SK-N-SH (cell line): ENCODE measurements around the gene MRPS27.

Experiments
- CTCF ChIP-seq: fragments of 200-600 bp; sonication (generic); IDR thresholded peaks from 2 replicates; pipeline ENCODE4 v1.6.1; 2017; ENCODE audit warnings: antibody characterized with exemption, mild to moderate bottlenecking, moderate library complexity
- EP300 ChIP-seq, 2 experiments: IDR thresholded peaks; 2 replicates each; pipeline versions ENCODE4 v1.4.0 to v1.6.1; 2012; ENCODE audit warnings: borderline replicate concordance in 1 of 2, low read depth in 1 of 2, low read length in 1 of 2
- NFIC ChIP-seq: IDR thresholded peaks from 2 replicates; pipeline ENCODE4 v1.4.0; 2012; ENCODE audit warnings: borderline replicate concordance

DNA sequence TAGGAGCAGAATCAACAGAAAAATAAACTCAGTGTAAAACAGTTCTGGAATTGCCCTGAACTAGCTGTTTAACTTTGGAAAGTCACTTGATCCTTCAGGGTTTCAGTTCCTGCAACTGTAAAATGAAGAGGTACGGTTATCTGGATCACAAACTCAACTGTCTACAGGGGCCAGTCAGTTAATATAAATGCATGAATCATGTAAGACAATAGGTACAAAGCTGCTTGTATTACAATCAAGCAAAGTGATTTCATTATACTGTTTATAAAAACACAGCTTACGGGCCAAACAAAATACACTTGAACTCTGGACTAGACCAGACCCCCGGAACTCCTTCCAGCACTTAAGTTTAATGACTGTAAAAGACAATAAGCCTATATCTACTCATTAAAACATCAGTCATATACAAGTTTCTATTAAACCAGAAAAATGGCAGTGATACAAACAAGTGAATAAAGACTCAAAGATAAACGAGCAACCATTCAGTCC is 73.0 kb downstream of the MRPS27 start:
- TF ChIP-seq CTCF (no peak), EP300 (IDR thresholded peaks at IDR 0.05; ENCODE audit: borderline replicate concordance in 1 of 2, low read depth in 1 of 2, low read length in 1 of 2) (peak in 1 of 2 experiments; percentile 22; a peak in 1 of 4 replicates), NFIC (no peak)
